ELR (cell line): ENCODE measurements around the gene SLC26A6.

Source experiments
- DNase-seq: peaks from one replicate; pipeline ENCODE4 v3.0.0-alpha.2; 2015; ENCODE audit warnings: low read depth

The SLC26A6 gene

GRCh38 chr3:48599077-48599501 lies 36.2 kb downstream of the SLC26A6 start:
- DNase-seq, result no peak

- DNase-seq, result peak; percentile 92
Measured at GRCh38 chr3:48598323-48599076, 36.8 kb downstream of the SLC26A6 start.

- DNase-seq, result no peak
Measured at GRCh38 chr3:48597408-48597800, 37.9 kb downstream of the SLC26A6 start.

- no peak for DNase-seq
Measured at GRCh38 chr3:48596676-48597407, 38.4 kb downstream of the SLC26A6 start.

GRCh38 chr3:48596157-48596556 lies 39.1 kb downstream of the SLC26A6 start:
- peak; percentile 12 for DNase-seq

- peak; percentile 98 for DNase-seq
Measured at GRCh38 chr3:48595526-48596121, 39.6 kb downstream of the SLC26A6 start.

GRCh38 chr3:48595075-48595525 lies 40.2 kb downstream of the SLC26A6 start, which contains the start of gene COL7A1:
TSS of gene COL7A1 (minus strand) at chr3:48595329. CDS start at chr3:48595159, 170 bp downstream.
- DNase-seq, result no peak

- DNase-seq, result peak; percentile 57
Measured at GRCh38 chr3:48594417-48595049, 40.7 kb downstream of the SLC26A6 start.

GRCh38 chr3:48593337-48593736 lies 41.9 kb downstream of the SLC26A6 start:
- no peak for DNase-seq

GRCh38 chr3:48592519-48593087 lies 42.7 kb downstream of the SLC26A6 start:
- peak; percentile 60 for DNase-seq

GRCh38 chr3:48591886-48592518 lies 43.3 kb downstream of the SLC26A6 start:
- no peak for DNase-seq

- DNase-seq, result no peak
Measured at GRCh38 chr3:48591436-48591835, 43.8 kb downstream of the SLC26A6 start.

GRCh38 chr3:48588230-48588629 lies 47.0 kb downstream of the SLC26A6 start:
- DNase-seq, result no peak

- DNase-seq, result no peak
Measured at GRCh38 chr3:48587686-48588085, 47.6 kb downstream of the SLC26A6 start.

GRCh38 chr3:48585411-48585810 lies 49.9 kb downstream of the SLC26A6 start:
- no peak for DNase-seq

GRCh38 chr3:48584836-48585235 lies 50.4 kb downstream of the SLC26A6 start:
- no peak for DNase-seq

GRCh38 chr3:48581621-48582481 lies 53.4 kb downstream of the SLC26A6 start:
- DNase-seq, result no peak

GRCh38 chr3:48576647-48577046 lies 58.6 kb downstream of the SLC26A6 start:
- DNase-seq, result no peak
